T47D (cell line): Measurements from ENCODE around the gene GARIN5B.

ENCODE experiments used
- DNase-seq, 2 experiments: peaks; one replicate each; pipeline versions ENCODE4 v3.0.0 to v3.0.0-alpha.2; 2011 to 2012; ENCODE audit warnings: low read depth in 1 of 2, low spot score in 1 of 2
- JUND ChIP-seq: IDR thresholded peaks from 2 replicates; pipeline ENCODE4 v1.6.1; 2012; ENCODE audit warnings: low read depth
- in situ Hi-C: cut with HindIII; loops from 2 replicates; pipeline ENCODE4 v1.10.0; 2016; ENCODE audit warnings: low sequenced_read_pairs, low pct_unique_long_range_greater_than_20kb

Gene GARIN5B

DNA sequence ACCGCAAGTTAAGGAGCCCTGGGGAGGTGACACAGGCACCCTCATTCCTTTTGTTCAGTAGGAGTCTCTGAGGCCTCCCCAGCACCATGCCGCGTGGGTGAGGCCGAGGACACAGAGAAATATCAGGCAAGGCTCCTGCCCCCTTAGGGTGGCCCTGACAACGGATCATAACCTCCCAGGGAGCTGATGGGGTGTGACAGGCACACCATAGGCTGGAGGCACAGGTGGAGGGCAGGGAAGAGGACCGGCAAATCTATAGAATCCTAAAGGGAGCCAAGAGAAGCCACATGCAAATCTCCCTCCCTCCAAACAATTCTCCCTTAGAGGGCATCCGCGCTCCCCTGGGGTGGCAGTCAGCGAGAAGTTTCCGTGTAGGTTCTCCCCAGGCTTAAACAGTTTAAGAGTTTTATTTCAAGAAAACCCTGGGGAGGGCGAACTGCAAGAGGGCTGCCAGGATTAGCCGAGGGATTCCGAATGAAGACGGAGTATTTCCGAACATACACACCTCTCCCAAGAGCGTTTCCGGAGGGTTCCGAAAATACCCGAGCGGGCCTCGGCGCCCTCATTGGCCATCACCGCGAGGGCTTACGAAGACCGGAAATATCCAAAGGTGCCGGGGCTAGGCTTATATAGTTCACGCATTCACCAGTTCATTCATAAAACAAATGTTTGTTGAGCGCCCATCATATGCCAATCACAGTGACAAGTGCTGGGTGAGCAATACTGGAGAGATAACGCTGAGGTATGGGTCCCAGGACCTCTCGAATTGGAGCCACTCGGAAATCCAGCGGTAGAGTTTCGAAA is 22.1 kb upstream of the GARIN5B start:
- TF ChIP-seq JUND = no peak
- in situ Hi-C loops = no loop called here
- peak; percentile 85 to 94 for DNase-seq

- peak; percentile 63 to 65 for DNase-seq
Measured at GRCh38 chr19:55384131-55384919, 21.3 kb upstream of the GARIN5B start, which contains the start of gene TMEM238. TMEM238 (minus strand) TSS chr19:55384292; CDS start chr19:55384259, 33 bp downstream.

GRCh38 chr19:55383279-55384130 is 20.4 kb upstream of the GARIN5B start:
- in situ Hi-C loops = no loop called here
- TF ChIP-seq JUND = no peak
- peak; percentile 55 to 83 for DNase-seq

More at GRCh38 chr19:55384131-55384919, 21.3 kb upstream of the GARIN5B start, which contains the start of gene TMEM238:
- no peak for TF ChIP-seq JUND
- in situ Hi-C loops = no loop called here

GRCh38 chr19:55382522-55383054 is 19.5 kb upstream of the GARIN5B start:
- in situ Hi-C loops = no loop called here
- DNase-seq = no peak

DNA sequence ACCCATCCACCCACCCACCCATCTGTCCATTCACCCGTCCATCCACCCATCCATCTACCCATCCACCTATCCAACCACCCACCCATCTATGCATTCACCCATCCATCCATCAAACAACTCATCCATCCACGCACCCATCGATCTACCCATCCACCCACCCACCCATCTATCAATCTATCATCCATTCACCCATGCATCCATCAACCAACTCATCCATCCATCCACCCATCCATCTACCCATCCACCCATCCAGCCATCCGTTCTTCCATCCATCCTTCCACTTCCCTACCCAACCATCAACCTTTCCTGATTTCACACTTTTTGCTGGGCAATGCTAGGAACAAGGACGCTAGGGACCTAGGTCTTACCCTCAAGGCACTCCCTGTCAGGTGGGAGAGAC is 19.0 kb upstream of the GARIN5B start:
- in situ Hi-C loops = no loop called here
- no peak for DNase-seq
- no peak for TF ChIP-seq JUND

More at GRCh38 chr19:55382522-55383054, 19.5 kb upstream of the GARIN5B start:
- TF ChIP-seq JUND = no peak

- in situ Hi-C loops = no loop called here
- no peak for TF ChIP-seq JUND
Measured at GRCh38 chr19:55379174-55379573, 16.1 kb upstream of the GARIN5B start.

GRCh38 chr19:55377356-55378131 is 14.5 kb upstream of the GARIN5B start:
- TF ChIP-seq JUND = no peak
- DNase-seq = no peak
- in situ Hi-C loops = no loop called here

More at GRCh38 chr19:55379174-55379573, 16.1 kb upstream of the GARIN5B start:
- DNase-seq = no peak

DNA sequence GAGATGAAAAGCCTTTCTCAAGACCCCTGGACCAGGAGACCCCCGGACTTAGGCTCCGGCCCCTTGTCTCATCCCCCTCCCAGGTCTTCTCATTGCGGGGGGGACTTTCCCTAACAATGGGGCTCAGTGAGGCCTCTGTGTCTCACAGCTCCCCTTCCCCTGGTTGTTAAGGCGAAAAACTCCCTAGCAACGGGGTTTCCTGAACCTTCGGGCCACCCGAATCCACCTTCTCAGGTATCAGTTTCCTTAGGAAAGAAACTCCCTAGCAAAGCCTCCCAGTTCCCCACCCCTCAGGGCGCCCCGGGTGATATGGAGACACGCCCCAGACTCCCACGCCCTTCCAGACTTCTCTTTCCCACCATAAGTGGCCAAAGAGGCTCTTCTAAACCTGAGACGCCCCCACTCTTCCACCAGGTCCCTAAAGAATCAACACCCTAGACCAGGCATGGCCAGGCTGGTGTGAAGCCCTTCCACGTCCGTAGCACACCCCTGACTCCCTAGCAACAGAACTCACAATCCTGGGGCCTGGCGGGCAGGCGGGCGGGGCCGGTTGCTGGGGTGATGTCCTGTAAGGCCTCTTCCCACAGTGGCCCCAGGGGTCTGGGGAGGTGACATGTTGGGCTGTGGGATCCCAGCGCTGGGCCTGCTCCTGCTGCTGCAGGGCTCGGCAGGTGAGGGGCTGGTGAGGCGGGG is 13.3 kb upstream of the GARIN5B start, which contains the start of gene TMEM190:
Gene TMEM190 (plus strand): TSS at position 586 of the 693 bp plus-strand sequence. CDS start 28 bp downstream, at position 614.
- DNase-seq = no peak
- in situ Hi-C loops = no loop called here

GRCh38 chr19:55373993-55374757 is 11.1 kb upstream of the GARIN5B start:
- no peak for DNase-seq
- in situ Hi-C loops = no loop called here
- no peak for TF ChIP-seq JUND

More for the DNA sequence above, 13.3 kb upstream of the GARIN5B start, which contains the start of gene TMEM190:
- TF ChIP-seq JUND = no peak
